ENCODE measurements around the gene GTF2H4. TPM values are rescaled to one million over a fixed set of nuclear protein-coding genes. Genes with fewer than 3 reads are reported as not detected.
"Not testable (repeated sequence)": the region's sequence is repeated elsewhere in the genome, so short reads cannot be mapped to it uniquely, and the experiment has no call there.

Gene GTF2H4
- total RNA-seq, 2 donors from 2014 or later, result 60.0 to 67.9 TPM

DNA sequence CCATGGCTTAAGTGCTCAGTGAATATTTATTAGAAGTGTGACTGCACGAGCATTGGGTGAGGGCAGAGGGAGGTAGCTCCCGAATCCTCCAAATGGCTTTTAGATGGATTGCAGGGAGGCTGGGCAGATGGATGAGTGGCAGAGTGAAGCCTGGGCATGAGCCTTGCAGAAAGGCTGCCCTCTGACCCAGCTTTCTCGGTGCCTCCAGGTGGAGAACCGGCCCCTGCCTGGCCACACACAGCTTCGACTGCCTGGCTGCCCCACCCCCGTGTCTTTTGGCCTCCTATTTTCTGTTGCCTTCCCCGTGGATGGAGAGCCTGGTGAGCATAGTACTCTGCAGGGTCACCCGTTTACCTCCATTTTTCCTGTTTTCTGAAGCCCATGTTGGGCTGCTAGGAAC lies 9.5 kb downstream of the GTF2H4 start:
- Histone ChIP-seq H3K36me3 (ENCODE audit: control insufficient read depth, insufficient read depth, low read length) (peaks cover 53% of the 10 kb centered on the region), H3K9ac (ENCODE audit: extremely low read depth, low read length, poor library complexity, severe bottlenecking) (no peak overlapping the region), H3K27ac (ENCODE audit: low read depth, low read length) (no peak overlapping the region), H3K4me1 (ENCODE audit: control insufficient read depth, insufficient read depth, low read length) (no peaks in the 10 kb centered on the region), H3K9me3 (ENCODE audit: control insufficient read depth, low read length) (no peaks in the 10 kb centered on the region), H3K27me3 (ENCODE audit: control insufficient read depth, insufficient read depth, low read length, poor library complexity, severe bottlenecking) (no peaks in the 10 kb centered on the region), H3K4me3 (ENCODE audit: low read length) (no peak overlapping the region)
- no peak overlapping the region for H3K27ac Mint-ChIP-seq
- TF ChIP-seq, protein P1, sequence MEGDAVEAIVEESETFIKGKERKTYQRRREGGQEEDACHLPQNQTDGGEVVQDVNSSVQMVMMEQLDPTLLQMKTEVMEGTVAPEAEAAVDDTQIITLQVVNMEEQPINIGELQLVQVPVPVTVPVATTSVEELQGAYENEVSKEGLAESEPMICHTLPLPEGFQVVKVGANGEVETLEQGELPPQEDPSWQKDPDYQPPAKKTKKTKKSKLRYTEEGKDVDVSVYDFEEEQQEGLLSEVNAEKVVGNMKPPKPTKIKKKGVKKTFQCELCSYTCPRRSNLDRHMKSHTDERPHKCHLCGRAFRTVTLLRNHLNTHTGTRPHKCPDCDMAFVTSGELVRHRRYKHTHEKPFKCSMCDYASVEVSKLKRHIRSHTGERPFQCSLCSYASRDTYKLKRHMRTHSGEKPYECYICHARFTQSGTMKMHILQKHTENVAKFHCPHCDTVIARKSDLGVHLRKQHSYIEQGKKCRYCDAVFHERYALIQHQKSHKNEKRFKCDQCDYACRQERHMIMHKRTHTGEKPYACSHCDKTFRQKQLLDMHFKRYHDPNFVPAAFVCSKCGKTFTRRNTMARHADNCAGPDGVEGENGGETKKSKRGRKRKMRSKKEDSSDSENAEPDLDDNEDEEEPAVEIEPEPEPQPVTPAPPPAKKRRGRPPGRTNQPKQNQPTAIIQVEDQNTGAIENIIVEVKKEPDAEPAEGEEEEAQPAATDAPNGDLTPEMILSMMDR (conservative IDR thresholded peaks at IDR 0.05), result no peak
- no peak for DNase-seq
- peaks cover 20% of the 10 kb centered on the region for H3K4me1 Mint-ChIP-seq
- H3K27me3 Mint-ChIP-seq (ENCODE audit: insufficient read depth), result no peaks in the 10 kb centered on the region
- no peaks in the 10 kb centered on the region for H3K9me3 Mint-ChIP-seq
- WGBS, 2 experiments (ENCODE audit: insufficient coverage in 1 of 2, insufficient read length in 1 of 2), result 92% methylated on average over 8 of the region's 8 CpGs
- H3K36me3 Mint-ChIP-seq (ENCODE audit: low read depth), result peaks cover 44% of the 10 kb centered on the region
- no peak overlapping the region for H3K4me3 Mint-ChIP-seq

DNA sequence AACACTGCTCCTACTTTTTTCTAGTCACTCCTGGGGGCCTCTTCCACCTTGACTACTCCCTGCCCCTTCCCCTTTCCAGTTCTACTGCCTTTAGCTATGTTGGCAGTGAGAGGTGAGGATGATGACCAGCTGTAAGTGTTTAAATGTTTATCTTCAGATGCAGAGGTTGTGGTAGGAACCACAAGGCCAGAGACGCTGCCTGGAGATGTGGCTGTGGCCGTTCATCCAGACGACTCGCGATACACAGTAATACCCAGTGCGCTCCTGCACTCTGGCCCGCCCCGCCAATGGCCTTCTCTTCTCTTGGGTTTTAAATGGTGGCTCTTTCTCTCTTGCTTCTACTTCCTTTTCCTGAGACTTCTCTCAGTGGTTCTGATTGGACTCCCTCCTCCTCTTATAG lies 10.7 kb downstream of the GTF2H4 start:
- Mint-ChIP-seq H3K27ac (no peak overlapping the region), H3K9me3 (no peaks in the 10 kb centered on the region), H3K4me3 (no peak overlapping the region), H3K4me1 (peaks cover 17% of the 10 kb centered on the region), H3K27me3 (ENCODE audit: insufficient read depth) (no peaks in the 10 kb centered on the region), H3K36me3 (ENCODE audit: low read depth) (peaks cover 51% of the 10 kb centered on the region)
- Histone ChIP-seq H3K27ac (ENCODE audit: low read depth, low read length) (no peak overlapping the region), H3K9me3 (ENCODE audit: control insufficient read depth, low read length) (no peaks in the 10 kb centered on the region), H3K4me1 (ENCODE audit: control insufficient read depth, insufficient read depth, low read length) (no peaks in the 10 kb centered on the region), H3K36me3 (ENCODE audit: control insufficient read depth, insufficient read depth, low read length) (peaks cover 42% of the 10 kb centered on the region), H3K4me3 (ENCODE audit: low read length) (no peak overlapping the region), H3K27me3 (ENCODE audit: control insufficient read depth, insufficient read depth, low read length, poor library complexity, severe bottlenecking) (no peaks in the 10 kb centered on the region), H3K9ac (ENCODE audit: extremely low read depth, low read length, poor library complexity, severe bottlenecking) (no peak overlapping the region)
- no peak for DNase-seq
- WGBS, 2 experiments (ENCODE audit: insufficient coverage in 1 of 2, insufficient read length in 1 of 2), result 92 to 96% methylated on average over 8 of the region's 8 CpGs
- TF ChIP-seq, protein P1 (conservative IDR thresholded peaks at IDR 0.05), result no peak

DNA sequence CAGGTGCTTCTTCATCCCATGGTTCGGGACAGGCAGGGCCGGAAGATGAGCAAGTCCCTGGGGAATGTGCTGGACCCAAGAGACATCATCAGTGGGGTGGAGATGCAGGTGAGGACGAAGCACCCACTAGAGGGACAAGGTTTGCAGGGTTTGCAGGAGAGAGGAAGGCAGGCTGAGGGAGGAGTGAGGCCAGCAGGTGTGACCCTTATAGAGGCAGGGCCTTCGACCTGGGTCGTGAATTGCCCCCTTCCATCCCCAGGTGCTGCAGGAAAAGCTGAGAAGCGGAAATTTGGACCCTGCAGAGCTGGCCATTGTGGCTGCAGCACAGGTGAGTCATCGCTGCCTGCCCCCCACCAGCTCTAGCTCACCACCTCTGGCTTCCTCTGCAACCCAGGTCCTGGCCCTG lies 14.4 kb downstream of the GTF2H4 start:
- Mint-ChIP-seq H3K27me3 (ENCODE audit: insufficient read depth) (no peaks in the 10 kb centered on the region), H3K4me3 (no peak overlapping the region), H3K27ac (no peak overlapping the region), H3K4me1 (peaks cover 6% of the 10 kb centered on the region), H3K36me3 (ENCODE audit: low read depth) (peaks cover 55% of the 10 kb centered on the region), H3K9me3 (no peaks in the 10 kb centered on the region)
- Histone ChIP-seq H3K9ac (ENCODE audit: extremely low read depth, low read length, poor library complexity, severe bottlenecking) (no peak overlapping the region), H3K36me3 (ENCODE audit: control insufficient read depth, insufficient read depth, low read length) (peaks cover 31% of the 10 kb centered on the region), H3K4me1 (ENCODE audit: control insufficient read depth, insufficient read depth, low read length) (no peaks in the 10 kb centered on the region), H3K9me3 (ENCODE audit: control insufficient read depth, low read length) (no peaks in the 10 kb centered on the region), H3K27me3 (ENCODE audit: control insufficient read depth, insufficient read depth, low read length, poor library complexity, severe bottlenecking) (no peaks in the 10 kb centered on the region), H3K4me3 (ENCODE audit: low read length) (no peak overlapping the region), H3K27ac (ENCODE audit: low read depth, low read length) (no peak overlapping the region)
- WGBS, 2 experiments (ENCODE audit: insufficient coverage in 1 of 2, insufficient read length in 1 of 2), result 81 to 89% methylated on average over 4 to 7 of the region's 7 CpGs
- TF ChIP-seq, protein P1 (conservative IDR thresholded peaks at IDR 0.05), result peak; percentile 29
- DNase-seq, result peak; percentile 82

DNA sequence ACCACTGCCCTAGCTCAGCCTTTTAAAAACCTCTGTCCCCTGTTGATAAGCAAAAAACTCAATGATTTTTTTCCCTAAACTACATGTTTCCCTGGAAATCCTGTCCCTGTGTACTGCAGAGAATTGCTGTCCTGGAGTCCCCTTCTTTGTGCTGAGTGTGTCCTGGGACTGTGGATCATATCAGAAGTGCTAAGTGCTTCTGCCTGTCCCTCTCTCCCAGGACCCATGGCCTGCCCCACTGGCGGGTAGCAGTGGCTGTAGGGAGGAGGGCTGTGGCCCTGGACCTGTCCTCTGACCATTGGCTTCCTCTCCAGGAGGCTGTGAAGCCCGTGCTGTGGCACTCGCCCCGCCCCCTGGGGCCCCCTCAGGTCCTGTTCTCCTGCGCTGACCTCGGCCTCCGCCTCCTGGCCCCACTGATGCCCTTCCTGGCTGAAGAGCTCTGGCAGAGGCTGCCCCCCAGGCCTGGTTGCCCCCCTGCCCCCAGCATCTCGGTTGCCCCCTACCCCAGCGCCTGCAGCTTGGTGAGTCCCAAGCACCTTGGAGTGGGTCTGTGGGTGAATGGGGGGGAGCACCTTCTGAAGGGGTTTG lies 16.1 kb downstream of the GTF2H4 start:
- H3K4me3 Mint-ChIP-seq; DNase-seq; H3K4me1 ChIP-seq (ENCODE audit: control insufficient read depth, insufficient read depth, low read length); H3K9ac ChIP-seq (ENCODE audit: extremely low read depth, low read length, poor library complexity, severe bottlenecking); H3K4me3 ChIP-seq (ENCODE audit: low read length); H3K27me3 Mint-ChIP-seq (ENCODE audit: insufficient read depth); H3K4me1 Mint-ChIP-seq; H3K27me3 ChIP-seq (ENCODE audit: control insufficient read depth, insufficient read depth, low read length, poor library complexity, severe bottlenecking); H3K27ac ChIP-seq (ENCODE audit: low read depth, low read length); H3K9me3 Mint-ChIP-seq: not testable (repeated sequence)
- peak overlapping the region; percentile 16 for H3K27ac Mint-ChIP-seq
- Histone ChIP-seq H3K9me3 (ENCODE audit: control insufficient read depth, low read length) (peaks cover 12% of the 10 kb centered on the region), H3K36me3 (ENCODE audit: control insufficient read depth, insufficient read depth, low read length) (peaks cover 36% of the 10 kb centered on the region)
- 91% methylated on average over 9 of the region's 9 CpGs; no CpG with 5 or more reads in 1 of the 2 experiments for WGBS, 2 experiments (ENCODE audit: insufficient coverage in 1 of 2, insufficient read length in 1 of 2)
- H3K36me3 Mint-ChIP-seq (ENCODE audit: low read depth), result peaks cover 59% of the 10 kb centered on the region

All from endodermal cell (in vitro differentiated cells).